ENCODE results near the gene GRB10.

Gene GRB10

DNA sequence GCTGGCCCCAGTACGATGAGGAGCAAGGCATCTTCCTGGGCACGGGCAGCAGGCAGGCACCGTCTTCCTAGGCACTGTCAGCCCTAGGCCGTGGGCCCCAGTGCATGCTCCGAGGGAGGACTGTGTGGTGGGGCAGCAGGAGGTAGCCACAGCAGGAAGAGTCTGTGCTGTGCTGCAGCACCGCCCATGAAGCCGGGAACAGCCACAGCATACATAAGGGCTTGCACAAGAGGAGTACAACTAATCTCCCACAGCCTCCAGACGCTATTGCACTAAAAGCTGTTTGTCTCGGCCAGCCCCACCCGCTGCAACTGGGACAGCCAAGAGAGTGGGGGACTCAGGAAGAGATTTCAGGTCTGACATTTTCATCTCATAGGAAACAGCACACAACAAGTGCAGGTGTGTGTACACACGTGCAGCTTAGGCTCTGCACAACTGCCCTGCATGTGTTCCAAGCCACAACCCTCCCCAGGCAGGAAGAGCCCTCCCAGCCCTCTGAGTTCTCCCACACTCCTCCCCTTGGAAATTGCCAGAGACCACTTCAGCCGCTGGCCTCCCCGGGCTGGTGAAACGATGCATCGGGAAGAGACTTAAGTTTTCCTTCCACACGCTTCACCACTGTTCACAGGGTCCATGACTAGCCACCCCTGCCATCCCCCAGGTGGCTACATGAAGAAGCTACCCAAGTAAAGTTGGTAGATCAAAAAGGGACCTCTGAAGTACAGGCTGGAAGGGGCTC, 129.4 kb downstream of the GRB10 start:
- H3K4me3 ChIP-seq (ENCODE audit: insufficient read depth, low read depth, low read length, poor library complexity, severe bottlenecking) = no peak overlapping the region
- no peaks in the 10 kb centered on the region for H3K27me3 ChIP-seq (replicated peaks; ENCODE audit: control insufficient read depth, insufficient read depth, low read length, poor library complexity, severe bottlenecking)
- no peak overlapping the region for H3K27ac ChIP-seq (ENCODE audit: insufficient read depth, low read length, poor library complexity, severe bottlenecking)
- DNase-seq = no peak
- H3K4me1 ChIP-seq (ENCODE audit: control insufficient read depth, insufficient read depth, low read length, poor library complexity, severe bottlenecking) = no peaks in the 10 kb centered on the region
- H3K9me3 ChIP-seq (ENCODE audit: control insufficient read depth, low read length) = no peaks in the 10 kb centered on the region
- no peaks in the 10 kb centered on the region for H3K36me3 ChIP-seq (ENCODE audit: control insufficient read depth, insufficient read depth, low read length)

DNA sequence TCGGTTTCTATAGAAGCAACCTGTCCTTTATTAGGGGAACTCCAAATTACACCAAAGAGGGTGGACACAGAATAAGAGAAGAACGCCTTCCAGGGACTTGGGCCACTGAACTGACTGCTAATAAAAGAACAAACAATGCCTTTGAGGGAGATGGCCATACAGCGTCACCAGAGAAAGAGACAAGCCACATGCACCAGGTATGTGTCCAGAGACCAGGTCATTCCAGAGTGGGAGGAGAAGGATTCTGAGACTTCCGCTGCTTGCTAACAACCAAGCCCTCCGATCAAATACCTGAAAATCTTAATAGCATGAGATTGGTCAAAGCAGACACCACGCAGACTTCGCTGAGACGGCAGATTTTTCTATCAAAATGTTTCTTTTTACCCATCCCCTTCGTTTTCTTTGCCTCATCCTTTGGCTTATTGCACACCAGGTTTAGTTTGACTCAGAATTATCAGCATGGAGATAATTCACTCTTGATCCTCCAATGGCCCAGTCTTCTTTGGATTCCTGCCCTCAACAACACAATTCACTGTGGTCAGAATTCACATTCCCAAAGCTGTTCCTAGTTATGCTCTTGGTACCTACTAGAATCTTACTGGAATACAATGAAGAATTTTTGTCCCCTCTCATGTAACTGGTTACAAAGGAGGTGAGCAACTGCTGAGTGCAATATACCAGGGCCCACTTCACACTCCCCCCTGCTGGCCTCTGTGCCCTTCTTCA, 130.1 kb downstream of the GRB10 start:
- H3K4me3 ChIP-seq (ENCODE audit: insufficient read depth, low read depth, low read length, poor library complexity, severe bottlenecking) = no peak overlapping the region
- H3K27me3 ChIP-seq (replicated peaks; ENCODE audit: control insufficient read depth, insufficient read depth, low read length, poor library complexity, severe bottlenecking) = no peaks in the 10 kb centered on the region
- H3K4me1 ChIP-seq (ENCODE audit: control insufficient read depth, insufficient read depth, low read length, poor library complexity, severe bottlenecking) = no peaks in the 10 kb centered on the region
- H3K9me3 ChIP-seq (ENCODE audit: control insufficient read depth, low read length) = no peaks in the 10 kb centered on the region
- DNase-seq = no peak
- H3K27ac ChIP-seq (ENCODE audit: insufficient read depth, low read length, poor library complexity, severe bottlenecking) = no peak overlapping the region
- no peaks in the 10 kb centered on the region for H3K36me3 ChIP-seq (ENCODE audit: control insufficient read depth, insufficient read depth, low read length)

DNA sequence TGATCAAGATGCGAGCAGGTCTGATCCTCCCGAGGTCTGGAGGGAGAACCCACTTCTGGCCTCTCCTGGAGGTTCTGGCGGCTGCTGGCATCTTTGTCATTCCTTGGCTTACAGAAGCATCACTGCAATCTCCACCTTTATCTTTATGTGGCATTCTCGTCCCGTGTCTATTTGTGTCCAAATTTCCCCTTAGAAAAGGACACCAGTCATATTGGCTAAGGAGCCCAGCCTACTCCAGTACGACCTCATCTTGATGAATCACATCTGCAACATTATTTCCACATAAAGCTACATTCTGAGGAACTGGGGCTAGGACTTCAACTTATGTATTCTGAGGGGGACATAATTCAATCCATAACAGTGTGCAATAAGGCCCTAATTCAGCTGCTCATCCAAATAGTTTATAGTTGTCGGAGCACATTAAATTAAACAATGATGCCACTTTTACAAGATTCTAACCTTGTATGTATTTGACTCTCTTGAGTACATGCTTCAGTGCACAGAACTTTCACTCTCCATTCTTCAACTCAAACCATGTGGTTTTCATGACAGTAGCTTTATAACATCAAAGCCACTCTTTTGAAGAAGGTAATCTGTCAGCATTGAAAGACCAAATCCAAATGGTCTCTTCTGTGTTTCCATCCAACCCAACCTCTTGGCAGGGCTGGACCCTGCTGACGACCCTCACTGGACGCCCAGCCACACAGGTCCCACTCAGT, 131.3 kb downstream of the GRB10 start:
- Histone ChIP-seq H3K36me3 (ENCODE audit: control insufficient read depth, insufficient read depth, low read length) (no peaks in the 10 kb centered on the region), H3K9me3 (ENCODE audit: control insufficient read depth, low read length) (no peaks in the 10 kb centered on the region), H3K27me3 (replicated peaks; ENCODE audit: control insufficient read depth, insufficient read depth, low read length, poor library complexity, severe bottlenecking) (no peaks in the 10 kb centered on the region), H3K4me3 (ENCODE audit: insufficient read depth, low read depth, low read length, poor library complexity, severe bottlenecking) (no peak overlapping the region), H3K4me1 (ENCODE audit: control insufficient read depth, insufficient read depth, low read length, poor library complexity, severe bottlenecking) (no peaks in the 10 kb centered on the region), H3K27ac (ENCODE audit: insufficient read depth, low read length, poor library complexity, severe bottlenecking) (no peak overlapping the region)
- no peak for DNase-seq

- Histone ChIP-seq H3K4me3 (ENCODE audit: insufficient read depth, low read depth, low read length, poor library complexity, severe bottlenecking) (no peak overlapping the region), H3K4me1 (ENCODE audit: control insufficient read depth, insufficient read depth, low read length, poor library complexity, severe bottlenecking) (no peaks in the 10 kb centered on the region), H3K36me3 (ENCODE audit: control insufficient read depth, insufficient read depth, low read length) (no peaks in the 10 kb centered on the region), H3K27me3 (replicated peaks; ENCODE audit: control insufficient read depth, insufficient read depth, low read length, poor library complexity, severe bottlenecking) (no peaks in the 10 kb centered on the region), H3K27ac (ENCODE audit: insufficient read depth, low read length, poor library complexity, severe bottlenecking) (no peak overlapping the region), H3K9me3 (ENCODE audit: control insufficient read depth, low read length) (no peaks in the 10 kb centered on the region)
- DNase-seq = no peak
Measured at GRCh38 chr7:50650057-50650664, 132.5 kb downstream of the GRB10 start.

GRCh38 chr7:50649259-50649885, 133.3 kb downstream of the GRB10 start:
- no peak for DNase-seq
- H3K4me3 ChIP-seq (ENCODE audit: insufficient read depth, low read depth, low read length, poor library complexity, severe bottlenecking) = no peak overlapping the region
- no peaks in the 10 kb centered on the region for H3K36me3 ChIP-seq (ENCODE audit: control insufficient read depth, insufficient read depth, low read length)
- H3K9me3 ChIP-seq (ENCODE audit: control insufficient read depth, low read length) = no peaks in the 10 kb centered on the region
- no peaks in the 10 kb centered on the region for H3K27me3 ChIP-seq (replicated peaks; ENCODE audit: control insufficient read depth, insufficient read depth, low read length, poor library complexity, severe bottlenecking)
- H3K27ac ChIP-seq (ENCODE audit: insufficient read depth, low read length, poor library complexity, severe bottlenecking) = no peak overlapping the region
- H3K4me1 ChIP-seq (ENCODE audit: control insufficient read depth, insufficient read depth, low read length, poor library complexity, severe bottlenecking) = no peaks in the 10 kb centered on the region

DNA sequence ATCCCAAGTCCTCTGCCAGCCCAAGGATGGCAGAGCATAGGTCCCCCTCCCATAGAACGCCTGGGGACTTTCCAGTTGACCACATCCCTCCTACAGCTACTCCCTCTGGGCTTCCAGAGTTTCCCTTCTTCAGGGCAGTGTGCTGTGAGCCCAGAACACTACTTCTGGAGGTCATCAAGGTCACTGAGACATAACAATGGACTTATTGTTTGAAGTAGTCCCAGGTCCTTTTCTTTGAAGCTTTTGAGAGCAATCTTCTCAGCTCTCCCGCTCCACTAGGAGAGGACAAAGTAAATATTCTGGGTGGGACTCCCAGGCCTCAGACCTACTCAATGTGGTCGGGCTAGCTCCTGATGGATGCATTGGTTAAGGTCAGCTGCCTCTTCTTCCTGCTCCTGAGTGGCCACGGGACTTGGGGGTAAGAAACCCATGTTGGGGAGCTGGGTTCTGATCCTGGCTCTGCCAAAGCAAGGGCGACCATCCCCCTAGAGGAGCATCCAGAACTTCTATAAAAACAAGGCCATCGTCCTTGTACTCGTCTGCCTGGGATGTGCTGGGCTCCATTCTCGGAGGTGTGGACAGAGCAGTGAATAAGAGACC, 134.0 kb downstream of the GRB10 start:
- Histone ChIP-seq H3K9me3 (ENCODE audit: control insufficient read depth, low read length) (no peaks in the 10 kb centered on the region), H3K4me1 (ENCODE audit: control insufficient read depth, insufficient read depth, low read length, poor library complexity, severe bottlenecking) (no peaks in the 10 kb centered on the region), H3K27ac (ENCODE audit: insufficient read depth, low read length, poor library complexity, severe bottlenecking) (no peak overlapping the region), H3K36me3 (ENCODE audit: control insufficient read depth, insufficient read depth, low read length) (no peaks in the 10 kb centered on the region), H3K27me3 (replicated peaks; ENCODE audit: control insufficient read depth, insufficient read depth, low read length, poor library complexity, severe bottlenecking) (no peaks in the 10 kb centered on the region), H3K4me3 (ENCODE audit: insufficient read depth, low read depth, low read length, poor library complexity, severe bottlenecking) (no peak overlapping the region)
- no peak for DNase-seq

DNA sequence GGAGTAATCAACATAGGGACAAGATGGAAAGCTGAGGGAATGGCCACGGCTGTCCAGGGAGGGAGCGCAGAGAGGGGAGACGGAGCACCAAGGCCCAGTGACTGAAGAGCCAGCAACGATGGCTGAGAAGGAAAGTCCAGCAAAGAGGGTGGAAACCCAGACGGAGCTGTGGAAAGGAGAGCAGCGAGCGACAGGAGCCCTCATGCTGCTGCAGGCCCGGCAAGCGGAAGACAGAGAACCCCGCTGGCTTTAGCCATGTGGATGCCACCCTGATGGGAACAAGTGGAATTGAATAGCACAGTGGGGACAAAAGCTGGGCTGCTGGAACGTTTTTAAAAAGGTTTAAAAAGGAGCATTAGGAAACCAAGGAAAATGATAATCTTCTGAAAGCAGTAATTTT, 134.6 kb downstream of the GRB10 start:
- no peak overlapping the region for H3K4me3 ChIP-seq (ENCODE audit: insufficient read depth, low read depth, low read length, poor library complexity, severe bottlenecking)
- no peaks in the 10 kb centered on the region for H3K4me1 ChIP-seq (ENCODE audit: control insufficient read depth, insufficient read depth, low read length, poor library complexity, severe bottlenecking)
- no peak overlapping the region for H3K27ac ChIP-seq (ENCODE audit: insufficient read depth, low read length, poor library complexity, severe bottlenecking)
- H3K27me3 ChIP-seq (replicated peaks; ENCODE audit: control insufficient read depth, insufficient read depth, low read length, poor library complexity, severe bottlenecking) = no peaks in the 10 kb centered on the region
- no peak for DNase-seq
- no peaks in the 10 kb centered on the region for H3K9me3 ChIP-seq (ENCODE audit: control insufficient read depth, low read length)
- no peaks in the 10 kb centered on the region for H3K36me3 ChIP-seq (ENCODE audit: control insufficient read depth, insufficient read depth, low read length)

GRCh38 chr7:50647286-50647980, 135.3 kb downstream of the GRB10 start:
- Histone ChIP-seq H3K4me3 (ENCODE audit: insufficient read depth, low read depth, low read length, poor library complexity, severe bottlenecking) (no peak overlapping the region), H3K9me3 (ENCODE audit: control insufficient read depth, low read length) (no peaks in the 10 kb centered on the region)

DNA sequence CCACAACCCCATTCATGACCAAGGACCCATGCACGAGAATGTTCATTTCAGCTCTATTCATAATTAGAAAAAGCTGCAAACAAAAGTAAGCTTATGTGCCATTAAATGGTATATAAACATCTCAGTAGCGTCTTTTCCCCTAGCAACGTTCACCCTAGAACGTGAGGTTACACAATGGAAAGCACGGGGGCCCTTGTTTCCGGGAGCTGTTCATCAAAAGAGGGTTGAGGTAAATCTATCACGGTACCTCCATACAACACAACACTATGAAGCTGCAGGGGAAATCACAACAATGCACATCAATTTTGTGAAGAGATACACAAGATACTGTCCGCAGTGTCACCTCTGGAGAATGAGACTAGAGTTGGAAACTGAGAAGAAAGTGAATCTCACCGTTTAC, 136.6 kb downstream of the GRB10 start:
- H3K27me3 ChIP-seq (replicated peaks; ENCODE audit: control insufficient read depth, insufficient read depth, low read length, poor library complexity, severe bottlenecking) = no peaks in the 10 kb centered on the region
- H3K4me1 ChIP-seq (ENCODE audit: control insufficient read depth, insufficient read depth, low read length, poor library complexity, severe bottlenecking) = no peaks in the 10 kb centered on the region
- no peaks in the 10 kb centered on the region for H3K9me3 ChIP-seq (ENCODE audit: control insufficient read depth, low read length)
- no peak overlapping the region for H3K27ac ChIP-seq (ENCODE audit: insufficient read depth, low read length, poor library complexity, severe bottlenecking)
- no peak overlapping the region for H3K4me3 ChIP-seq (ENCODE audit: insufficient read depth, low read depth, low read length, poor library complexity, severe bottlenecking)
- no peak for DNase-seq
- no peaks in the 10 kb centered on the region for H3K36me3 ChIP-seq (ENCODE audit: control insufficient read depth, insufficient read depth, low read length)

More at GRCh38 chr7:50647286-50647980, 135.3 kb downstream of the GRB10 start:
- no peak for DNase-seq
- H3K4me1 ChIP-seq (ENCODE audit: control insufficient read depth, insufficient read depth, low read length, poor library complexity, severe bottlenecking) = no peaks in the 10 kb centered on the region
- H3K27me3 ChIP-seq (replicated peaks; ENCODE audit: control insufficient read depth, insufficient read depth, low read length, poor library complexity, severe bottlenecking) = no peaks in the 10 kb centered on the region
- H3K27ac ChIP-seq (ENCODE audit: insufficient read depth, low read length, poor library complexity, severe bottlenecking) = no peak overlapping the region
- no peaks in the 10 kb centered on the region for H3K36me3 ChIP-seq (ENCODE audit: control insufficient read depth, insufficient read depth, low read length)
